HG02870 (cell line): Measurements from ENCODE around the gene ACKR4.
A peak's percentile ranks its signal among the peaks of the same experiment; 100 is the strongest.
"Not testable (repeated sequence)": the region's sequence is repeated elsewhere in the genome, so short reads cannot be mapped to it uniquely, and the experiment has no call there.

Experiments used
- ATAC-seq: cut with Tn5 transposase; IDR thresholded peaks from one replicate; pipeline ENCODE4 v1.9.1; 2021; ENCODE audit warnings: mild to moderate bottlenecking, moderate library complexity; ENCODE audit not compliant: unreplicated experiment

Gene ACKR4

GRCh38 chr3:132596816-132597433, at the start of gene ACKR4:
Gene ACKR4, plus strand, starts transcription at chr3:132597270. Its CDS starts 3,128 bp downstream, at chr3:132600398.
- no peak for ATAC-seq

GRCh38 chr3:132549169-132549568, 47.9 kb upstream of the ACKR4 start:
- ATAC-seq: no peak

- ATAC-seq: peak; percentile 90
Observed at GRCh38 chr3:132549890-132550578, 47.0 kb upstream of the ACKR4 start.

GRCh38 chr3:132550579-132551305, 46.3 kb upstream of the ACKR4 start:
- ATAC-seq: no peak

GRCh38 chr3:132553826-132554225, 43.2 kb upstream of the ACKR4 start:
- ATAC-seq: no peak

GRCh38 chr3:132554437-132554836, 42.6 kb upstream of the ACKR4 start:
- ATAC-seq: no peak

GRCh38 chr3:132555306-132556035, 41.6 kb upstream of the ACKR4 start:
- no peak for ATAC-seq

GRCh38 chr3:132556036-132556386, 41.1 kb upstream of the ACKR4 start:
- not testable (repeated sequence) for ATAC-seq

- ATAC-seq: no peak
Observed at GRCh38 chr3:132556508-132557159, 40.4 kb upstream of the ACKR4 start.

GRCh38 chr3:132561003-132561402, 36.1 kb upstream of the ACKR4 start:
- no peak for ATAC-seq

- no peak for ATAC-seq
Observed at GRCh38 chr3:132563420-132564069, 33.5 kb upstream of the ACKR4 start.

- ATAC-seq: no peak
Observed at GRCh38 chr3:132564070-132564465, 33.0 kb upstream of the ACKR4 start.

GRCh38 chr3:132568422-132568821, 28.6 kb upstream of the ACKR4 start:
- ATAC-seq: no peak

GRCh38 chr3:132569153-132569552, 27.9 kb upstream of the ACKR4 start:
- no peak for ATAC-seq

GRCh38 chr3:132569580-132569979, 27.5 kb upstream of the ACKR4 start:
- no peak for ATAC-seq

- ATAC-seq: no peak
Observed at GRCh38 chr3:132570016-132570415, 27.1 kb upstream of the ACKR4 start.

- no peak for ATAC-seq
Observed at GRCh38 chr3:132573797-132574211, 23.3 kb upstream of the ACKR4 start.

GRCh38 chr3:132587401-132587800, 9.7 kb upstream of the ACKR4 start:
- ATAC-seq: no peak

- ATAC-seq: no peak
Observed at GRCh38 chr3:132592216-132592615, 4.9 kb upstream of the ACKR4 start.

- ATAC-seq: no peak
Observed at GRCh38 chr3:132593241-132593946, 3.7 kb upstream of the ACKR4 start.
